Stimulated activated CD8-positive, alpha-beta memory T cell treated with anti-CD3 and anti-CD28 coated beads, Interleukin-4, amount 100 ng/mL, for 48 hours (primary cell): ENCODE results near the gene FBXW5.
A peak's percentile ranks its signal among the peaks of the same experiment; 100 is the strongest.

ENCODE experiments used
- DNase-seq: peaks from one replicate; pipeline ENCODE4 v3.0.0-alpha.2; 2020

Gene FBXW5

GRCh38 chr9:136944519-136945332 is at the start of gene FBXW5, which contains the start of gene C8G:
Gene FBXW5, minus strand, starts transcription at chr9:136944738. Its CDS starts 655 bp downstream, at chr9:136944083.
Gene C8G, plus strand, starts transcription at chr9:136945243. Its CDS starts 78 bp downstream, at chr9:136945321.
- DNase-seq = peak; percentile 96

- DNase-seq = no peak
Observed at GRCh38 chr9:136992819-136993369, 48.4 kb upstream of the FBXW5 start.

- DNase-seq = peak; percentile 97
Observed at GRCh38 chr9:136991993-136992818, 47.7 kb upstream of the FBXW5 start, which contains the start of gene PAXX. Gene PAXX, plus strand, starts transcription at chr9:136992422. Its CDS starts 22 bp downstream, at chr9:136992444.

GRCh38 chr9:136990242-136990911 is 45.8 kb upstream of the FBXW5 start:
- DNase-seq = no peak

GRCh38 chr9:136988872-136989271 is 44.3 kb upstream of the FBXW5 start:
- DNase-seq = no peak

- DNase-seq = no peak
Observed at GRCh38 chr9:136985853-136986252, 41.3 kb upstream of the FBXW5 start.

GRCh38 chr9:136985027-136985602 is 40.6 kb upstream of the FBXW5 start:
- DNase-seq = no peak

- no peak for DNase-seq
Observed at GRCh38 chr9:136984464-136985026, 40.0 kb upstream of the FBXW5 start.

GRCh38 chr9:136983656-136984314 is 39.2 kb upstream of the FBXW5 start:
- DNase-seq = no peak

GRCh38 chr9:136983167-136983566 is 38.6 kb upstream of the FBXW5 start:
- DNase-seq = no peak

- DNase-seq = no peak
Observed at GRCh38 chr9:136982232-136983051, 37.9 kb upstream of the FBXW5 start, which contains the start of gene LCNL1. Gene LCNL1, plus strand, starts transcription at chr9:136982993. Its CDS starts 594 bp downstream, at chr9:136983587.

GRCh38 chr9:136981588-136982231 is 37.2 kb upstream of the FBXW5 start:
- DNase-seq = no peak

- no peak for DNase-seq
Observed at GRCh38 chr9:136980669-136981478, 36.3 kb upstream of the FBXW5 start.

GRCh38 chr9:136979769-136980587 is 35.4 kb upstream of the FBXW5 start:
- DNase-seq = no peak

- no peak for DNase-seq
Observed at GRCh38 chr9:136978865-136979544, 34.5 kb upstream of the FBXW5 start.

GRCh38 chr9:136978073-136978864 is 33.7 kb upstream of the FBXW5 start:
- peak; percentile 84 for DNase-seq

GRCh38 chr9:136977649-136978072 is 33.1 kb upstream of the FBXW5 start:
- DNase-seq = no peak
